IPS-18a (cell line): ENCODE measurements around the gene SMYD3.

Experiments used
- H3K27ac ChIP-seq: one replicate; pipeline ENCODE4 v1.5.1; 2013; ENCODE audit warnings: low read length
- H3K27me3 ChIP-seq: one replicate; pipeline ENCODE4 v1.6.1; 2013; ENCODE audit warnings: mild to moderate bottlenecking, low read length; ENCODE audit not compliant: control insufficient read depth, insufficient read depth
- H3K36me3 ChIP-seq: one replicate; pipeline ENCODE4 v1.6.1; 2013; ENCODE audit warnings: low read depth, low read length; ENCODE audit not compliant: control insufficient read depth
- H3K4me1 ChIP-seq: one replicate; pipeline ENCODE4 v1.6.1; 2013; ENCODE audit warnings: low read depth, low read length; ENCODE audit not compliant: control insufficient read depth
- H3K4me3 ChIP-seq: one replicate; pipeline ENCODE4 v1.5.1; 2013; ENCODE audit warnings: low read length
- H3K9ac ChIP-seq: one replicate; pipeline ENCODE4 v1.6.1; 2013; ENCODE audit warnings: mild to moderate bottlenecking, low read length, moderate library complexity
- H3K9me3 ChIP-seq: one replicate; pipeline ENCODE4 v1.6.1; 2013; ENCODE audit warnings: low read depth, low read length; ENCODE audit not compliant: control insufficient read depth

Gene SMYD3

GRCh38 chr1:245880754-245881403 is 626.2 kb downstream of the SMYD3 start:
- no peak overlapping the region for H3K27ac ChIP-seq
- H3K27me3 ChIP-seq = no peaks in the 10 kb centered on the region
- no peaks in the 10 kb centered on the region for H3K36me3 ChIP-seq
- H3K4me1 ChIP-seq = no peaks in the 10 kb centered on the region
- no peaks in the 10 kb centered on the region for H3K9me3 ChIP-seq
- H3K4me3 ChIP-seq = no peak overlapping the region
- no peak overlapping the region for H3K9ac ChIP-seq

- Histone ChIP-seq H3K4me3 (no peak overlapping the region), H3K27ac (no peak overlapping the region), H3K4me1 (no peaks in the 10 kb centered on the region), H3K36me3 (no peaks in the 10 kb centered on the region), H3K27me3 (no peaks in the 10 kb centered on the region), H3K9ac (no peak overlapping the region), H3K9me3 (no peaks in the 10 kb centered on the region)
Measured at GRCh38 chr1:245879091-245879490, 628.0 kb downstream of the SMYD3 start.

GRCh38 chr1:245878585-245878984 is 628.5 kb downstream of the SMYD3 start:
- Histone ChIP-seq H3K4me1 (no peaks in the 10 kb centered on the region), H3K27me3 (no peaks in the 10 kb centered on the region), H3K9ac (no peak overlapping the region)

GRCh38 chr1:245877976-245878375 is 629.1 kb downstream of the SMYD3 start:
- no peaks in the 10 kb centered on the region for H3K36me3 ChIP-seq
- no peaks in the 10 kb centered on the region for H3K27me3 ChIP-seq
- H3K9ac ChIP-seq = no peak overlapping the region
- no peaks in the 10 kb centered on the region for H3K9me3 ChIP-seq
- no peaks in the 10 kb centered on the region for H3K4me1 ChIP-seq
- no peak overlapping the region for H3K4me3 ChIP-seq
- no peak overlapping the region for H3K27ac ChIP-seq

More at GRCh38 chr1:245878585-245878984, 628.5 kb downstream of the SMYD3 start:
- H3K27ac ChIP-seq = no peak overlapping the region
- no peaks in the 10 kb centered on the region for H3K36me3 ChIP-seq
- no peak overlapping the region for H3K4me3 ChIP-seq
- H3K9me3 ChIP-seq = no peaks in the 10 kb centered on the region

- H3K36me3 ChIP-seq = no peaks in the 10 kb centered on the region
- no peaks in the 10 kb centered on the region for H3K27me3 ChIP-seq
- no peak overlapping the region for H3K9ac ChIP-seq
Measured at GRCh38 chr1:245876586-245876985, 630.5 kb downstream of the SMYD3 start.

GRCh38 chr1:245875581-245876261 is 631.4 kb downstream of the SMYD3 start:
- H3K4me1 ChIP-seq = no peaks in the 10 kb centered on the region
- H3K36me3 ChIP-seq = no peaks in the 10 kb centered on the region
- H3K4me3 ChIP-seq = no peak overlapping the region
- H3K27me3 ChIP-seq = no peaks in the 10 kb centered on the region
- no peak overlapping the region for H3K9ac ChIP-seq
- no peaks in the 10 kb centered on the region for H3K9me3 ChIP-seq
- no peak overlapping the region for H3K27ac ChIP-seq

More at GRCh38 chr1:245876586-245876985, 630.5 kb downstream of the SMYD3 start:
- H3K4me1 ChIP-seq = no peaks in the 10 kb centered on the region
- H3K4me3 ChIP-seq = no peak overlapping the region
- no peaks in the 10 kb centered on the region for H3K9me3 ChIP-seq
- H3K27ac ChIP-seq = no peak overlapping the region

- H3K36me3 ChIP-seq = no peaks in the 10 kb centered on the region
- no peaks in the 10 kb centered on the region for H3K27me3 ChIP-seq
- no peaks in the 10 kb centered on the region for H3K4me1 ChIP-seq
- no peaks in the 10 kb centered on the region for H3K9me3 ChIP-seq
- no peak overlapping the region for H3K27ac ChIP-seq
- H3K4me3 ChIP-seq = no peak overlapping the region
- no peak overlapping the region for H3K9ac ChIP-seq
Measured at GRCh38 chr1:245874942-245875580, 632.0 kb downstream of the SMYD3 start.

- no peak overlapping the region for H3K27ac ChIP-seq
- no peak overlapping the region for H3K9ac ChIP-seq
- H3K4me3 ChIP-seq = no peak overlapping the region
- H3K9me3 ChIP-seq = no peaks in the 10 kb centered on the region
- no peaks in the 10 kb centered on the region for H3K27me3 ChIP-seq
- no peaks in the 10 kb centered on the region for H3K4me1 ChIP-seq
- H3K36me3 ChIP-seq = no peaks in the 10 kb centered on the region
Measured at GRCh38 chr1:245873883-245874671, 633.0 kb downstream of the SMYD3 start.

- Histone ChIP-seq H3K27me3 (no peaks in the 10 kb centered on the region), H3K36me3 (no peaks in the 10 kb centered on the region), H3K4me1 (no peaks in the 10 kb centered on the region), H3K9ac (no peak overlapping the region), H3K9me3 (no peaks in the 10 kb centered on the region), H3K27ac (no peak overlapping the region), H3K4me3 (no peak overlapping the region)
Measured at GRCh38 chr1:245873068-245873467, 634.0 kb downstream of the SMYD3 start.

GRCh38 chr1:245872475-245872874 is 634.6 kb downstream of the SMYD3 start:
- Histone ChIP-seq H3K27me3 (no peaks in the 10 kb centered on the region), H3K4me3 (no peak overlapping the region), H3K9ac (no peak overlapping the region), H3K4me1 (no peaks in the 10 kb centered on the region), H3K9me3 (no peaks in the 10 kb centered on the region), H3K36me3 (no peaks in the 10 kb centered on the region), H3K27ac (no peak overlapping the region)

- Histone ChIP-seq H3K9me3 (no peaks in the 10 kb centered on the region), H3K27me3 (no peaks in the 10 kb centered on the region), H3K36me3 (no peaks in the 10 kb centered on the region), H3K4me1 (no peaks in the 10 kb centered on the region), H3K27ac (no peak overlapping the region), H3K4me3 (no peak overlapping the region), H3K9ac (no peak overlapping the region)
Measured at GRCh38 chr1:245871915-245872314, 635.2 kb downstream of the SMYD3 start.
